ENCODE results near the gene PANK4. TPM values are rescaled to one million over a fixed set of nuclear protein-coding genes. Genes with fewer than 3 reads are reported as not detected.

Gene PANK4
- total RNA-seq, 4 donors from 2014 or later, result 29.3 to 39.9 (median 38.0) TPM

DNA sequence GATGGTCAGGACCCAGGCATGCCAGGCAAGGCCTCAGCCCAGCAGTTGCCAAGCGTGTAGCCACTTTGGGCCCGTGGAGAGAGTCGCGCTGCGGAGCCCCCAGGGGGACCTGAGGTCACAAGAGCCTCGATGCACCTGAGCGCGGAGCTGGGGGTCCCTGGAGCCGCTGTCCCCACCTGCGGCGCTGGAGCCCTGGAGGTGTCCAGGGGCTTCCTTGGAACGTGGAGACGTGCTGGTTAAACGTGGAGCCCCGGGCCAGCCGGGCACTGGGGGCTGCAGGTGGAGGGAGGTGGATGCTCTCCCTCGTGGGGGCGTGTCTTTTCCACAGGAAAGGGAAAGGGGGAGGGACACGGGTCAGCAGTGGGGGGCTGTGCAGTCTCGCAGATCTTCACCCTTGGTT is 47.2 kb downstream of the PANK4 start:
- H3K27ac ChIP-seq, result peak overlapping the region in 1 of 3 donors; percentile 96

DNA sequence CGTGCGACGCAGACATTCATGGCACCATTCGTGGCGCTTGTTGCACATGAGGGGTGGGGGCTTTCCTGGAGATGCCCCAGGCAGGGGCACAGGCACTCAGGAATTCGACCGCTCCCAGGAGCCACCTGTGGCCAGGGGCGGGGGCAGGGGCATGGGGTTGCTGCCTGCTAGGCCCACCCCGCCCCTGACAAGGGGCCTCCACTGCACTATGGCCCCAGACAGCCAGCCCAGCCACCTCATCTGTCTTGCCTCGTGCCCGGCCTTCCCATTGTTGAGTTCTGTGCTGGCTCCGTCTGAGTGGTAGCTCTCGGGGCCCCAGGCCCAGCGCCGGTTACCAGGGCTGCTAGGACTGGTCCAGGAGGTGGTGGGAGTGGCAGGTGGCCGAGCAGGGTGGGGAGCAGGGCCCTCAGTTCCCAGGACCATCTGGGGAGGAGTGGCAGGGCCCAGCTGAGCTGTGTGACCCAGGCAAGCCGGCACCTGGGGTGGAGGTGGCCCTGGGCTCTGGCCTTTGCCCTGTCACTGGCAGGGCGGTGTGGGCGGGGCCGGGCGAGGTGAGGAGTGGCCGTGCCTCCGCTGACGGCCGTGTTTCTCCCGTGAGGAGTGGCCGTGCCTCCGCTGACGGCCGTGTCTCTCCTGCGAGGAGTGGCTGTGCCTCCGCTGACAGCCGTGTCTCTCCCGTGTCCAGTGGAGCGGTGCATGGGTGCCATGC is 48.5 kb downstream of the PANK4 start:
- H3K9me3 ChIP-seq, result no peaks in the 10 kb centered on the region
- TF ChIP-seq POLR2A (IDR thresholded peaks at IDR 0.05), result no peak
- TF ChIP-seq, protein P1, sequence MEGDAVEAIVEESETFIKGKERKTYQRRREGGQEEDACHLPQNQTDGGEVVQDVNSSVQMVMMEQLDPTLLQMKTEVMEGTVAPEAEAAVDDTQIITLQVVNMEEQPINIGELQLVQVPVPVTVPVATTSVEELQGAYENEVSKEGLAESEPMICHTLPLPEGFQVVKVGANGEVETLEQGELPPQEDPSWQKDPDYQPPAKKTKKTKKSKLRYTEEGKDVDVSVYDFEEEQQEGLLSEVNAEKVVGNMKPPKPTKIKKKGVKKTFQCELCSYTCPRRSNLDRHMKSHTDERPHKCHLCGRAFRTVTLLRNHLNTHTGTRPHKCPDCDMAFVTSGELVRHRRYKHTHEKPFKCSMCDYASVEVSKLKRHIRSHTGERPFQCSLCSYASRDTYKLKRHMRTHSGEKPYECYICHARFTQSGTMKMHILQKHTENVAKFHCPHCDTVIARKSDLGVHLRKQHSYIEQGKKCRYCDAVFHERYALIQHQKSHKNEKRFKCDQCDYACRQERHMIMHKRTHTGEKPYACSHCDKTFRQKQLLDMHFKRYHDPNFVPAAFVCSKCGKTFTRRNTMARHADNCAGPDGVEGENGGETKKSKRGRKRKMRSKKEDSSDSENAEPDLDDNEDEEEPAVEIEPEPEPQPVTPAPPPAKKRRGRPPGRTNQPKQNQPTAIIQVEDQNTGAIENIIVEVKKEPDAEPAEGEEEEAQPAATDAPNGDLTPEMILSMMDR (IDR thresholded peaks at IDR 0.05), result no peak
- peaks cover 55 to 68% of the 10 kb centered on the region in 2 donors for H3K4me1 ChIP-seq
- no peaks in the 10 kb centered on the region for H3K27me3 ChIP-seq
- H3K27ac ChIP-seq, result no peak overlapping the region
- WGBS, 2 donors, result 73 to 77% methylated on average over 24 to 30 of the region's 35 CpGs
- no peak for DNase-seq
- intact Hi-C loops (cut with DNase I), result no loop called here
- no peak overlapping the region for H3K4me3 ChIP-seq (replicated peaks in 1 of 3)
- no peaks in the 10 kb centered on the region for H3K36me3 ChIP-seq

More for the DNA sequence above, 47.2 kb downstream of the PANK4 start:
- TF ChIP-seq POLR2A (IDR thresholded peaks at IDR 0.05), result no peak
- TF ChIP-seq, protein P1 (IDR thresholded peaks at IDR 0.05), result no peak
- no peaks in the 10 kb centered on the region for H3K9me3 ChIP-seq
- peaks cover 55 to 71% of the 10 kb centered on the region in 2 donors for H3K4me1 ChIP-seq
- DNase-seq, result no peak
- no peak overlapping the region for H3K4me3 ChIP-seq (replicated peaks in 1 of 3)
- no peaks in the 10 kb centered on the region for H3K36me3 ChIP-seq
- WGBS, 2 donors, result 83% methylated on average over 16 of the region's 20 CpGs; no CpG with 5 or more reads in 1 of the 2 donors
- intact Hi-C loops (cut with DNase I), result no loop called here
- no peaks in the 10 kb centered on the region for H3K27me3 ChIP-seq

DNA sequence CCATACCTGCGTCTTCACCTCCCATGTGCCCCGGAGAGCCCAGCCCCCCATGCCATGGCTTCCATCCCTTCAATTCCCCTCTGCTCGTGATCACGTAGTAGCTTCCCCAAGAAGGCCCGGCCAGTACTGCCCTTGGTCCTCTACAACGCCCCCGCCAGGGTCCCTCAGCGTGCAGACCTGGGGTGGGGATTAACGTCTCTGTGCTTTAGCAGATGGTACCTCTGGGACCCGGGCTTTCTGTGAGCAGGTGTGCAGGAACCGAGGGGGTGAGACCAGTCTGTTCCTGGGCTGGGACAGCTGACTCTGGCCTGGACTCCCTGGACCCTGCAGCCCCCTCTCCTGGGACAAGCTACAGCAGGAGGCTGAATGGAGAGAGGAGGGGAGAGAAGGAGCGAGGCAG is 49.1 kb downstream of the PANK4 start:
- no peak for TF ChIP-seq POLR2A (IDR thresholded peaks at IDR 0.05)
- TF ChIP-seq, protein P1 (IDR thresholded peaks at IDR 0.05), result no peak
- 80 to 89% methylated on average over 8 to 10 of the region's 12 CpGs for WGBS, 2 donors

DNA sequence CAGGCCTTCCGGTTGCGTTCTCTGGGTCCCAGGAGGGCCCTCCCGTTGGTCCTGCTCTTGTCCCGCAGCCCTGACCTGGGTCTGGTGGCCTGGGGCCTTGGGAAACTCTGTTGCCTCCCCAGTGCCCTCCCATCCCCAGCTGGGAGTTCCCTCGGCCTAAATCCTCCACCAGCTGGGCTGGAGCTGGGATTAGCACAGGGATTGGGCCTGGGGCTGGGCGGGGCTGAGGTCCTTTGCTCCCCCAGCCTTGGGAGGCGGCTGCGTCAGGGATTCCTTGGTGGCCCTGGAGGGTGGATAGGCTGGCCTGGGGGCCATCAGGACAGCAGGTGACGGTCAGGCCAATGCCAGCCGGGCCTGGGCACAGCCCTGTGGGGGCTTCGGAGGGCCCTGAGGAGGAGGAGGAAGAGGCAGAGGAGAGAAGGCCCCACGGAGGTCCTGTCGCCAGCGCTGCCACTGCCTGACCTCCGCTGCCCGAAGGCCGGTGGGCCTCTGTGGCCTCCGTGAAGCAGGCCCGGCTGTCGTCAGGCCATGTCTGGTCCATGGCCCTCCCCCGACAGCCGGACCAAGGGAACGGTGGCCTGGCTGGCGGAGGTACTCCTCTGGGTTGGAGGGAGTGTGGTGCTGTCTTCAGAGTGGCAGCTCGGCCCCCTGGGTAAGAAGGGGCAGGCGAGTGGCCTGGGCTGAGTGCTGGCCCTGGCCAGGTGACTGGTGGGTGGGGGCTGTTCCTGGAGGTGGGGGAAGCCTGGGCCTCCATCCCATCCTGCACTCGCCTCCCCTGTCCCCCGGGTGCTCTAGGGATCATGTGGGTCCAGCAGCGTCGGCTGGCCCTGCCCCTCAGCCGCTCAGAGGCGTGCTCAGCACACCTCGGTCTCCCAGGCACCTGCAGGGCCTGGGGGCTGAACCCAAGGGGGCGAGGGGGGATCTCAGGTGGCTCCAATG is 50.1 kb downstream of the PANK4 start, which contains the start of gene PLCH2:
Gene PLCH2, plus strand, starts transcription at position 229 of the 939 bp plus-strand sequence. Its CDS starts 300 bp downstream, at position 529.
- 84 to 89% methylated on average over 13 to 14 of the region's 34 CpGs for WGBS, 2 donors
- peak within 1 kb of the TSS; percentile 62 to 68 (median 66) for H3K27ac ChIP-seq
- H3K4me3 ChIP-seq (replicated peaks in 1 of 3), result no peak within 1 kb of the TSS
- peaks cover 40 to 52% of the 10 kb centered on the region in 2 donors for H3K4me1 ChIP-seq
- H3K36me3 ChIP-seq, result no peaks in the 10 kb centered on the region
- DNase-seq, result no peak
- no peak for TF ChIP-seq POLR2A (IDR thresholded peaks at IDR 0.05)
- TF ChIP-seq, protein P1 (IDR thresholded peaks at IDR 0.05), result no peak
- H3K9me3 ChIP-seq, result no peaks in the 10 kb centered on the region
- intact Hi-C loops (cut with DNase I), result no loop called here
- no peaks in the 10 kb centered on the region for H3K27me3 ChIP-seq

More for the DNA sequence above, 49.1 kb downstream of the PANK4 start:
- peaks cover 50 to 62% of the 10 kb centered on the region in 2 donors for H3K4me1 ChIP-seq
- H3K27me3 ChIP-seq, result no peaks in the 10 kb centered on the region
- intact Hi-C loops (cut with DNase I), result no loop called here
- no peaks in the 10 kb centered on the region for H3K9me3 ChIP-seq
- H3K27ac ChIP-seq, result no peak overlapping the region
- H3K4me3 ChIP-seq (replicated peaks in 1 of 3), result no peak overlapping the region
- no peak for DNase-seq
- H3K36me3 ChIP-seq, result no peaks in the 10 kb centered on the region

Data from thyroid gland (tissue), 4 donors.